ENCODE measurements around the gene GDF9. TPM values are rescaled to one million over a fixed set of nuclear protein-coding genes. Genes with fewer than 3 reads are reported as not detected.
A peak's percentile ranks its signal among the peaks of the same experiment; 100 is the strongest.

GDF9 gene
- total RNA-seq, 1 experiment from 2014 or later: 0.42 TPM

GRCh38 chr5:132825033-132825833 is 41.0 kb downstream of the GDF9 start:
- DNase-seq (ENCODE audit: low spot score) (peak; percentile 71), ATAC-seq (peak; percentile 13)
- no peak overlapping the region for H3K27ac Mint-ChIP-seq
- CTCF ChIA-PET: interaction anchor here (0.6 to 3.7 kb wide), 14 partner anchors 11 to 148 kb away, joined by 3 to 42 read pairs (median 4); partner anchors contain the start of genes CCNI2, GDF9, KIF3A and SOWAHA
- POLR2A ChIA-PET: interaction anchor here (1.0 to 1.6 kb wide), 3 partner anchors 41 to 58 kb away, joined by 3 to 13 read pairs (median 3); partner anchors contain the start of genes GDF9 and UQCRQ
- no peaks in the 10 kb centered on the region for H3K36me3 Mint-ChIP-seq
- TF ChIP-seq CREB1 (CRISPR knock-in tag; IDR thresholded peaks at IDR 0.05) (no peak), MYBL2 (CRISPR knock-in tag; IDR thresholded peaks at IDR 0.05) (0 out of 2 replicates have a peak, but pooled peaks have one; percentile 56), TCF7 (CRISPR knock-in tag; IDR thresholded peaks at IDR 0.05; ENCODE audit: low read depth) (no peak), CREM (CRISPR knock-in tag; IDR thresholded peaks at IDR 0.05) (0 out of 2 replicates have a peak, but pooled peaks have one; percentile 60), GRHL2 (CRISPR knock-in tag; IDR thresholded peaks at IDR 0.05; ENCODE audit: insufficient replicate concordance, severe bottlenecking) (no peak), ZNF425 (CRISPR knock-in tag; conservative IDR thresholded peaks at IDR 0.05) (no peak), E2F5 (CRISPR knock-in tag; IDR thresholded peaks at IDR 0.05) (peak; percentile 82), NFE2L1 (CRISPR knock-in tag; IDR thresholded peaks at IDR 0.05) (0 out of 2 replicates have a peak, but pooled peaks have one; percentile 51), ETV6 (CRISPR knock-in tag; IDR thresholded peaks at IDR 0.05) (no peak), NR3C1 (CRISPR knock-in tag; conservative IDR thresholded peaks at IDR 0.05; ENCODE audit: low read depth) (0 out of 2 replicates have a peak, but pooled peaks have one; percentile 26), RELA (CRISPR knock-in tag; IDR thresholded peaks at IDR 0.05; ENCODE audit: borderline replicate concordance) (peak; percentile 59; the same call in 1 of the 2 replicates), FOXP1 (CRISPR knock-in tag; IDR thresholded peaks at IDR 0.05; ENCODE audit: borderline replicate concordance) (peak; percentile 36; the same call in 1 of the 2 replicates), ZBTB43 (CRISPR knock-in tag; IDR thresholded peaks at IDR 0.05) (peak; percentile 66), ARID4B (CRISPR knock-in tag; IDR thresholded peaks at IDR 0.05; ENCODE audit: borderline replicate concordance) (peak; percentile 43; the same call in 1 of the 2 replicates), HMGXB4 (CRISPR knock-in tag; IDR thresholded peaks at IDR 0.05) (peak; percentile 78; the same call in 1 of the 2 replicates), TP53 (CRISPR knock-in tag; IDR thresholded peaks at IDR 0.05) (0 out of 2 replicates have a peak, but pooled peaks have one; percentile 48)
- no peaks in the 10 kb centered on the region for H3K9me3 Mint-ChIP-seq
- peak overlapping the region; percentile 55 for H3K4me3 Mint-ChIP-seq
- peaks cover 13% of the 10 kb centered on the region for H3K4me1 Mint-ChIP-seq
- H3K27me3 Mint-ChIP-seq (ENCODE audit: low read depth): peaks cover 69% of the 10 kb centered on the region
